Calu3 (cell line): Measurements from ENCODE around the gene NLK. TPM values are rescaled to one million over a fixed set of nuclear protein-coding genes. Genes with fewer than 3 reads are reported as not detected.
"Not testable (repeated sequence)": the region's sequence is repeated elsewhere in the genome, so short reads cannot be mapped to it uniquely, and the experiment has no call there.

ENCODE experiments used
- BruUV-seq: library from RNA; stranded (reverse); fragments of 400-500 nt; replicated peaks from 2 replicates; lab custom pipeline; 2021; lab: Mats Ljungman, UMichigan
- CTCF ChIA-PET: fragments of 300-600 bp; sonication (Branson Sonifier 250); formaldehyde crosslinking; loops from one replicate; lab custom pipeline; 2022; ENCODE audit warnings: antibody characterized with exemption; lab: Charles Lee
- DNase-seq: peaks from one replicate; pipeline ENCODE4 v3.0.0; 2022
- H3K27ac Mint-ChIP-seq: one replicate; pipeline ENCODE4 v1.8.0; 2022; ENCODE audit warnings: mixed read lengths; ENCODE audit not compliant: unreplicated experiment
- H3K27me3 Mint-ChIP-seq: one replicate; pipeline ENCODE4 v1.8.0; 2022; ENCODE audit warnings: mixed read lengths; ENCODE audit not compliant: unreplicated experiment
- H3K36me3 Mint-ChIP-seq: one replicate; pipeline ENCODE4 v1.8.0; 2022; ENCODE audit warnings: mild to moderate bottlenecking, moderate library complexity, mixed read lengths; ENCODE audit not compliant: insufficient read depth, unreplicated experiment
- H3K4me1 Mint-ChIP-seq: one replicate; pipeline ENCODE4 v1.8.0; 2022; ENCODE audit warnings: mild to moderate bottlenecking, low read depth, mixed read lengths; ENCODE audit not compliant: unreplicated experiment
- H3K4me3 Mint-ChIP-seq: one replicate; pipeline ENCODE4 v1.8.0; 2022; ENCODE audit warnings: mild to moderate bottlenecking, low read depth, moderate library complexity, mixed read lengths; ENCODE audit not compliant: unreplicated experiment
- H3K9me3 Mint-ChIP-seq: one replicate; pipeline ENCODE4 v1.8.0; 2022; ENCODE audit warnings: low read depth, mixed read lengths; ENCODE audit not compliant: unreplicated experiment
- intact Hi-C: fragments of 100-400 bp; cut with micrococcal nuclease; formaldehyde crosslinking; loops from one replicate; pipeline ENCODE4 v1.10.0; 2022; ENCODE audit not compliant: unreplicated experiment
- total RNA-seq: library from RNA; stranded (reverse); gene quantifications from 2 replicates; pipeline ENCODE4 v1.2.3, GENCODE V29; 2022
- TF ChIP-seq, protein P1 (sequence below): fragments of 200-600 bp; IDR thresholded peaks from one replicate; pipeline ENCODE4 v1.8.0; 2022; ENCODE audit warnings: antibody characterized with exemption; ENCODE audit not compliant: unreplicated experiment

The NLK gene
- total RNA-seq, 1 experiment from 2014 or later: 20.4 TPM

DNA sequence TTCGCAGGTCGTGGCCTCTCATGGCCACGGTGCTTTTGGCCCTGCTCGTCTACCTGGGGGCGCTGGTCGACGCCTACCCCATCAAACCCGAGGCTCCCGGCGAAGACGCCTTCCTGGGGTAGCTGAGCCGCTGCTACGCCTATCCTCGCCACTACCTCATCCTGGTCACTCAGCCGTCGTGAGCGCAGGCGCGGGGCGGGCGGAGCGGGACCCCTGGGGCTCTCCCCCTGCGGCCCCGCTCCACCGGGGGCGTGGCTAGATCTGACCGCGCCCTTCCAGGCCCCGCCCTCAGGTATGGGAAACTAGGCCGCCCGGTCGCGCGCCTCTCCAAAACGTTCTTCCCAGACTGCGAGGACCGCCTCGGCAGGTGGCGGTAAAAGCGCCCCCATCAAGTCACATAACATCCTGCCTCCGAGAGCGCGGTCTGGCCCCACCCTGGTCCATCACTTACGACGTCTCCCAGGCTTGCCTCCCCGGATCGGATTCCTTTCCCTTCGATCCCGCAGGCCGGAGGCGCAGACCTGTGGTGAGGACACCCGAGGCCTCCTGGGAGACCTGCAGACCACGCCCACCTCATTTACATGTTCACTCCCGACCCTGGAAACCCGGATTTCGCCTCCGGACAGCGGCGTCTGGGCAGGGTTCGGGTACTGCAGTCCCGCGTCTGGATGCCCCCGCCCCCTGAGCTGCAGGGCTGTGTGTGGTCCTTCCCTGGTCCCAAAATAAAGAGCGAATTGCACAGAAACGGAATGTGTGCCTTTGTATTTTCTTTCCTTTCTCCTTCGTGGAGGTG, 185.0 kb downstream of the NLK start:
- intact Hi-C loops: no loop called here
- Mint-ChIP-seq H3K4me1 (peaks cover 10% of the 10 kb centered on the region), H3K27me3 (no peaks in the 10 kb centered on the region), H3K9me3 (no peaks in the 10 kb centered on the region), H3K4me3 (peak overlapping the region; percentile 85), H3K27ac (peak overlapping the region; percentile 68), H3K36me3 (peaks cover 7% of the 10 kb centered on the region)
- TSS peak; percentile 26 for BruUV-seq
- TF ChIP-seq, protein P1, sequence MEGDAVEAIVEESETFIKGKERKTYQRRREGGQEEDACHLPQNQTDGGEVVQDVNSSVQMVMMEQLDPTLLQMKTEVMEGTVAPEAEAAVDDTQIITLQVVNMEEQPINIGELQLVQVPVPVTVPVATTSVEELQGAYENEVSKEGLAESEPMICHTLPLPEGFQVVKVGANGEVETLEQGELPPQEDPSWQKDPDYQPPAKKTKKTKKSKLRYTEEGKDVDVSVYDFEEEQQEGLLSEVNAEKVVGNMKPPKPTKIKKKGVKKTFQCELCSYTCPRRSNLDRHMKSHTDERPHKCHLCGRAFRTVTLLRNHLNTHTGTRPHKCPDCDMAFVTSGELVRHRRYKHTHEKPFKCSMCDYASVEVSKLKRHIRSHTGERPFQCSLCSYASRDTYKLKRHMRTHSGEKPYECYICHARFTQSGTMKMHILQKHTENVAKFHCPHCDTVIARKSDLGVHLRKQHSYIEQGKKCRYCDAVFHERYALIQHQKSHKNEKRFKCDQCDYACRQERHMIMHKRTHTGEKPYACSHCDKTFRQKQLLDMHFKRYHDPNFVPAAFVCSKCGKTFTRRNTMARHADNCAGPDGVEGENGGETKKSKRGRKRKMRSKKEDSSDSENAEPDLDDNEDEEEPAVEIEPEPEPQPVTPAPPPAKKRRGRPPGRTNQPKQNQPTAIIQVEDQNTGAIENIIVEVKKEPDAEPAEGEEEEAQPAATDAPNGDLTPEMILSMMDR: no peak
- CTCF ChIA-PET: no interaction called here
- DNase-seq: peak; percentile 88

DNA sequence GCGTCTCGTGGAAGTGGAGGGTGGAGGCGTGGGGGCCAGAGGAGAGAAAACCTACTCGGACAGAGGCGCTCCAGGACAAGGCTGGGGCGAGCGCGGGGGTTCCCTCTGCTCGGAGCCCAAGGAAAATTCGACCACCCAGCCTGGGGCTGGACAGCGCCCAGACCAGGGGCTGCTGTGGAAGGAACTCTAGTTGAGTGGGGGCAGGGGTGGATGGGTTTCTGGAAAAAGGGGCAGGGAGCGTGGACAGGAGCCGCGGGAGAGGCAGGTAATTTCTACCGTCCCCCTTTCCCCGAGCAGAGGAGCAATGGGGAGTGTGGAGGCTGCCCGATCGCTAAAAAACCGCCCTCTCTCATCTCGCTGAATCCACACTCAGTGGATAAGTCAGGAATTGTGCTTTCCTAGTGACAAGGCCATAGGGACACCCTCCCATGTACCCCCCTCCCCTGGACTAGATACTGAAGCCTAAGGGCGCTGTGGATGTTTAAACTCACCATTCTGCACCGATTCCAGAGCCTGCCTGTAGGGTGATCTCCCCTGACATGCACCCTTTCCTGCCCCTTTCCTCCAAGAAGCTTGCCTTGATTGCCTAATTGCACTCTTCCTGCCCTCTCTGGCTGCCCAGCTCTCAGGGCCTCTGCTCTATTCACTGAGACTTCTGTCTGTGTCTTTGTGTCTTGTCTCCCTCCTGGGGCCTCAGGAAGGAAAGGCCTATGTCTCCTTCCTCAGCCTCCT, 185.8 kb downstream of the NLK start:
- TF ChIP-seq, protein P1: no peak

DNA sequence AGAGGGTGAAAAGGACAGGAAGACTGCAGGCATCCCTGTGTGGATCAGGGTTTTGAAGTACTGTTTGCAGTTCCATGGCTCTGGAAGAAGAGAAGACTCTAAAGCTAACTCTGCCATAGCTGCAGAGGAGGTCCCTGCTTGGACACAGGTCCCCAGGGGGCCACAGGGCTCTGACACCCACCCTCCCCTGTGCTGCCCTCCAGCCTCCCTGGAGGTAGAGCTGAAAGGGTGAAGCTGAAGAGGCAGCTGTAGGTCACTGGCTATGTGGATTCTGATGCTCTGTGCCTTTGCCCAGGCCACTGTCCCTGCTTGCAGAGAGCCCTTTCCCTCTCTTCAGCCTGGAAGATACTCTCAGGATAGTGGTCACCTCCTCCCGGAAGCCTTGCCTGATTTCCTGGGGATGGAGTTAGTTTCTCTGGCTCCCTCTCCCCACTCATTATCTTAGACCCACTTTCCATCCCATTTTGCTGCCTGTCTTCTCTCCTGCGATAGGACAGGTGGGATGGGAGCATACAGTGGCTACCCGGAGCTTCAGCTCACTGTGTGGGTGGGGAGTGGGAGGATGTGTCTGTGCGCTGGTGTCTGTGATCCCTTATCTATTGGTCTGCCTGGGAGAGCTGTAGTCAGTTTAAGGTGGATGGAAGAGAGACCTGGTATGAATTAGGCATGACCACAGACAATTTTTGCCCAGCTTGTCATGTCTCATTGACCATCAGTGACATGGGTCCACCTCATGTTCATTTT, 186.7 kb downstream of the NLK start:
- CTCF ChIA-PET: no interaction called here
- H3K4me1 Mint-ChIP-seq: peaks cover 23% of the 10 kb centered on the region
- intact Hi-C loops: no loop called here

More for the DNA sequence above, 185.8 kb downstream of the NLK start:
- Mint-ChIP-seq H3K4me1 (peaks cover 14% of the 10 kb centered on the region), H3K27me3 (no peaks in the 10 kb centered on the region), H3K36me3 (peaks cover 7% of the 10 kb centered on the region), H3K27ac (peak overlapping the region; percentile 68), H3K9me3 (no peaks in the 10 kb centered on the region), H3K4me3 (peak overlapping the region; percentile 85)
- no peak for DNase-seq
- intact Hi-C loops: no loop called here
- no TSS peak for BruUV-seq
- CTCF ChIA-PET: no interaction called here

DNA sequence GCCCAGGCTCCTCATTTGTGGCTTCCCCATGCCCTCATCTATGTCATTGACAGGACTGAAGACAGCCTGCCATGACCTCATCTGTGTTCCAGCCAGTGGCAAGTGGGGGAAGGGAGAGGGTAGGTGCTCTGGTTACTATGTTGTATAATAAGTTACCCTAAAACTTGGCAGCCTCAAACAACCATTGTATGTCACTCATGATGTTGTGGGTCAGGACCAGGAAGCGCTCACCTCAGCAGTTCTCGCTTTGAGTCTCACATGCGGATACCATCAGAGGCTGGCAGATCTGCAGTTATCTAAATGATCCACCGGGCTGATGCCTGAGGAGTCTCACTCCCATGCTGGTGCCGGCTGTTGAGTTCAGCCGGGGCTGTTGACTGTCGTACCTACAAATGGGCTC, 187.5 kb downstream of the NLK start:
- peaks cover 31% of the 10 kb centered on the region for H3K4me1 Mint-ChIP-seq
- intact Hi-C loops: loop anchor here (5.0 kb wide), 2 partner anchors 92 to 333 kb away; no protein-coding TSS in a partner anchor
- no peak for DNase-seq
- H3K9me3 Mint-ChIP-seq: no peaks in the 10 kb centered on the region
- TF ChIP-seq, protein P1: no peak
- no TSS peak for BruUV-seq
- no peak overlapping the region for H3K27ac Mint-ChIP-seq
- peaks cover 19% of the 10 kb centered on the region for H3K36me3 Mint-ChIP-seq
- CTCF ChIA-PET: no interaction called here
- no peaks in the 10 kb centered on the region for H3K27me3 Mint-ChIP-seq
- no peak overlapping the region for H3K4me3 Mint-ChIP-seq

More for the DNA sequence above, 186.7 kb downstream of the NLK start:
- no peaks in the 10 kb centered on the region for H3K27me3 Mint-ChIP-seq
- peak overlapping the region; percentile 85 for H3K4me3 Mint-ChIP-seq
- no TSS peak for BruUV-seq
- TF ChIP-seq, protein P1: no peak
- no peaks in the 10 kb centered on the region for H3K9me3 Mint-ChIP-seq
- H3K36me3 Mint-ChIP-seq: peaks cover 15% of the 10 kb centered on the region
- DNase-seq: no peak
- no peak overlapping the region for H3K27ac Mint-ChIP-seq

DNA sequence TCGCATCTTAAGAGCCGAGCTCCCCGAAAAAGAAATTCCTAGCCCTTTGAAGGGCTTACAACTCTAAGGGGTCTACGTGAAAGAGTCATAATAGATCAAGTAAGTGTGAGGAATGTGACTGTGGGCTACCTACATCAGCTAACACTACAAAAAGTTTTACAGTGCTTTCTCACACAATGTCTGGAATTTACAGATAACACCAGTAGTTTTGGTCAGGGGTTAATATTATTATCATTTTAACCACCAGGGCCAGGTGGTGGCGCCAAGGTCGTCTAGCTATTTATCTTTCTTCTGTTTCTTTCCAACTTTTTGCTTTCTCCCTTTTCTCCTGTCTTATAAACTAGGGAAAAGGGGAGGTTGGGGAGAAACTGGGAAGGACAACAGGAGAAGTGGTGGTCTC, 188.1 kb downstream of the NLK start:
- Mint-ChIP-seq H3K36me3 (peaks cover 19% of the 10 kb centered on the region), H3K4me1 (peaks cover 31% of the 10 kb centered on the region)
- H3K27ac Mint-ChIP-seq, BruUV-seq, H3K27me3 Mint-ChIP-seq, H3K4me3 Mint-ChIP-seq, H3K9me3 Mint-ChIP-seq, DNase-seq, CTCF ChIA-PET: not testable (repeated sequence)
- intact Hi-C loops: loop anchor here (5.0 kb wide), 2 partner anchors 92 to 333 kb away; no protein-coding TSS in a partner anchor

DNA sequence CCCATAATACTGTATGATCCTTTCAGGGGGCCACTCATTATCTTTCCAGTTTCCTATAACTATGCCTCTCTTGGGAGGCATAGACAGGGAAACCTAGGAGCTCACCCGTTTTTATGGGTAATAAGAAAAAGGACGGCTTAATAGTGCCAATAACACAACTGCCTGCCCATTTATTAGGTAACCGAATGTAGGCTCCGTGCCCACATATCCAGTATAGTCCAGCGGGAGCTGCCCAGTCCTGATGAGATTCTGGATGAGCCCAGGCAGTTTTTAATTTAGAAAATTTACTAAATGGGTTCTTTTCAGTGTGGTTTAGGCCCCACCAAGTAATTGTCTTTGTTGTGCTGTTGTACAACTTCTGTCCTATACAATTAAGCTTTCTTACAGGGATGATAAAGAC, 189.1 kb downstream of the NLK start:
- H3K4me1 Mint-ChIP-seq: peaks cover 31% of the 10 kb centered on the region
- BruUV-seq, H3K4me3 Mint-ChIP-seq, CTCF ChIA-PET, DNase-seq, H3K9me3 Mint-ChIP-seq, H3K27me3 Mint-ChIP-seq, H3K27ac Mint-ChIP-seq: not testable (repeated sequence)
- intact Hi-C loops: loop anchor here (5.0 kb wide), 2 partner anchors 91 to 334 kb away; no protein-coding TSS in a partner anchor
- peaks cover 19% of the 10 kb centered on the region for H3K36me3 Mint-ChIP-seq
